ENCODE results near the gene SLC12A8.

SLC12A8 gene

GRCh38 chr3:125148016-125148812 is 64.3 kb downstream of the SLC12A8 start:
- no peak for TF ChIP-seq POLR2A (IDR thresholded peaks at IDR 0.05; ENCODE audit: low read depth, low read length)
- DNase-seq (ENCODE audit: insufficient read length, low spot score): no peak
- no peak for FAIRE-seq

- no peak for TF ChIP-seq POLR2A (IDR thresholded peaks at IDR 0.05; ENCODE audit: low read depth, low read length)
- FAIRE-seq: no peak
- DNase-seq (ENCODE audit: insufficient read length, low spot score): no peak
Measured at GRCh38 chr3:125147491-125147820, 65.1 kb downstream of the SLC12A8 start.

- no peak for FAIRE-seq
- no peak for DNase-seq (ENCODE audit: insufficient read length, low spot score)
Measured at GRCh38 chr3:125146626-125147490, 65.7 kb downstream of the SLC12A8 start.

GRCh38 chr3:125145751-125146475 is 66.6 kb downstream of the SLC12A8 start:
- DNase-seq (ENCODE audit: insufficient read length, low spot score) (no peak), FAIRE-seq (no peak)
- TF ChIP-seq POLR2A (IDR thresholded peaks at IDR 0.05; ENCODE audit: low read depth, low read length): no peak

More at GRCh38 chr3:125146626-125147490, 65.7 kb downstream of the SLC12A8 start:
- TF ChIP-seq POLR2A (IDR thresholded peaks at IDR 0.05; ENCODE audit: low read depth, low read length): no peak

GRCh38 chr3:125144653-125145314 is 67.8 kb downstream of the SLC12A8 start:
- no peak for TF ChIP-seq POLR2A (IDR thresholded peaks at IDR 0.05; ENCODE audit: low read depth, low read length)
- DNase-seq (ENCODE audit: insufficient read length, low spot score) (no peak), FAIRE-seq (no peak)

- TF ChIP-seq POLR2A (IDR thresholded peaks at IDR 0.05; ENCODE audit: low read depth, low read length): 0 out of 2 replicates have a peak, but pooled peaks have one; percentile 15
- no peak for DNase-seq (ENCODE audit: insufficient read length, low spot score)
Measured at GRCh38 chr3:125143982-125144652, 68.4 kb downstream of the SLC12A8 start.

GRCh38 chr3:125143538-125143937 is 69.0 kb downstream of the SLC12A8 start:
- FAIRE-seq: no peak
- DNase-seq (ENCODE audit: insufficient read length, low spot score): no peak
- no peak for TF ChIP-seq POLR2A (IDR thresholded peaks at IDR 0.05; ENCODE audit: low read depth, low read length)

More at GRCh38 chr3:125143982-125144652, 68.4 kb downstream of the SLC12A8 start:
- no peak for FAIRE-seq

GRCh38 chr3:125142940-125143339 is 69.6 kb downstream of the SLC12A8 start:
- FAIRE-seq (no peak), DNase-seq (ENCODE audit: insufficient read length, low spot score) (no peak)
- no peak for TF ChIP-seq POLR2A (IDR thresholded peaks at IDR 0.05; ENCODE audit: low read depth, low read length)

GRCh38 chr3:125142420-125142778 is 70.1 kb downstream of the SLC12A8 start:
- no peak for FAIRE-seq
- no peak for TF ChIP-seq POLR2A (IDR thresholded peaks at IDR 0.05; ENCODE audit: low read depth, low read length)
- no peak for DNase-seq (ENCODE audit: insufficient read length, low spot score)

- FAIRE-seq (no peak), DNase-seq (ENCODE audit: insufficient read length, low spot score) (no peak)
- TF ChIP-seq POLR2A (IDR thresholded peaks at IDR 0.05; ENCODE audit: low read depth, low read length): no peak
Measured at GRCh38 chr3:125141596-125142419, 70.7 kb downstream of the SLC12A8 start.

- FAIRE-seq: no peak
- no peak for DNase-seq (ENCODE audit: insufficient read length, low spot score)
- 0 out of 2 replicates have a peak, but pooled peaks have one; percentile 1 for TF ChIP-seq POLR2A (IDR thresholded peaks at IDR 0.05; ENCODE audit: low read depth, low read length)
Measured at GRCh38 chr3:125140818-125141595, 71.5 kb downstream of the SLC12A8 start.

Data from H54 (cell line).